Activated CD8-positive, alpha-beta memory T cell treated with anti-CD3 and anti-CD28 coated beads, Interleukin-2, amount 50 U/mL, for 1 hour (primary cell): ENCODE results near the gene TTC21B.

Experiments used
- DNase-seq: peaks from one replicate; pipeline ENCODE4 v3.0.0-alpha.2; 2020; ENCODE audit errors: extremely low read depth

TTC21B gene

GRCh38 chr2:165924946-165925345 lies 28.6 kb downstream of the TTC21B start:
- no peak for DNase-seq

DNA sequence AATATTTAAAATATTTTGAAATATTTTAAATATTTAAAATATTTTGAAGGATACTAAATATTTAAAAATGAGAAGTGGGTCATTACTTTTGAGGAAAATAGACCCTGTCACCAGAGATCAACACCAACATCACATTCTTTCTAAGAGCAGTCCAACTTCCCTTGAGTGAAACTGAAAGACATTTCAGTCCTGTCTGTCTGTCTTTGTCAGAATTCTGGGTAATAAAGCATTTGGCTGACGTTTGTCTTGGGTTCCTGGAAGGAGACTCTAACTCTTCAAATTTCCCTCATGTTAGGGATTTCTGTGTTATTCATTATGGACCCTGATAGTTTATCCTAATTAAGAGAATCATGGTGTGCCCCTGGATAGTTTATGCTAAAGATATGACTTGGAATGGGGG lies 32.8 kb downstream of the TTC21B start:
- no peak for DNase-seq

DNA sequence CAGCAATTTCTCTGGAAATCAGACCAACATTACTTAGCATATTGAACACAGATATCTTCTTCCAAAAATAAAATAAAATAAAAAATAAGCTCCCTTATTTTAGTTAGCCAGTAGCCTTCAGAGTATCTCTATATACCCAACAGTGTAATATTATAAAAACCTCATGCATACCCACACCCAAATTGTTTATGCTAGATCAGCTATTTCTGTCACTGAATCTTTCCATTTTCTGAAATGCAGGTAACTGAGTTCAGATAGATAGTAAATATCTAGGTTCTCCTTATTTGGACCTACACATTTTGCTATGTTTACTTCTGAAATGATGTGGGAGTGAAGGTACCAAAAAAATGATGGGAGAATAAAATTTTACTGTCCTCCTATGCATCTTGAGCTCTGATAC lies 39.9 kb downstream of the TTC21B start:
- DNase-seq: no peak

DNA sequence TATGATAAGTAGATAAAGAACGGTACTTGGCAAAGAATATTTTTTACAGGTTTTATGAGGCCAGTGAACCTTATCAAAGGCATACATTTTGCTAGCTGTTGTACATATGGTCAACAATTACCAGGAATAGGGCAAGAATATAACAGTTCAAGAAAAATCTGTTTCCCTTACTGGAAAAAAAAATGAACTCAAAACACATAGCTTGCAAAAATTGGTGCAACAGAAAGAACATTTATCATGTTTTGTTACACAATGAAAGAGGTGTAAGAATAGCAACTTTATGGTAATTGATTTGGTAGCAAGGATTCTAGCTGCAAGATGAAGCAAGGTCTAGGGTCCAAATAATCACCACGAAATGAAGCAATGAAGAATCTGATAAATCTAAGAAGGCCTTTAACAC lies 41.6 kb downstream of the TTC21B start:
- no peak for DNase-seq

DNA sequence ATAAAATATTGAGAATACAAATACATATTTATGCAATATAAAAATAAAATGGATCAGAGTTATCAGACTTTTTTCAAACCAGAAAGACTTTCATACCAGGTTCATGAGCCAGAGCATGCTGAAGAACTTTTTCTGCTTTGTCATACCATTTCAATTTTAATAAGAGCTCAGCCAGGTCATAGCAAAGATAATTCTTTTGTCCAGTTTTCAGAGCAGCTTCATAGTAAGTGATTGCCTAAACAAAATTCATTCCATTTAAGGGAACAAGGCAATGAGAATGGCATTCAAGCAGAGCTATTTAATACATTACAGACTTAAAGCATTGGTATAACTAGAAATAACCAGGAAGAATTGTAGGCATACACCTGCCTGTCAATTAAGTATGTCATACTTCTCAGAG lies 42.3 kb downstream of the TTC21B start:
- DNase-seq: no peak

DNA sequence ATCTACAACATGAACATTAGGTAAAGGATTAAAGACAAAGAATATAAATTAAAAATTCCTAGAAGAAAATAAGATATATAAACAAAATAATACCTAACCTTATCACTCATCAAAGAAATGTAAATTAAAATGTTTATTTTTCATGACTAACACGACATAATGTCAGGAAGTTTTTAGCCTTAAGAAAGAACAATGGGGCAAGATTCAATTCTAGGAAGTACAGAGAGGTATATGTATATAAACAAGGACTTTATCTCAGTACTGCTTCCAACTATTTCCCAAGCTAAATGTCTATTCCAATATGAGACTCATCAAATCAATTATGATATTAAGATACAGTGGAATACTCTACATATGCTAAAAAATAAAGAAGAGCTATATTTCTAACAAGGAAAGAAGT lies 44.1 kb downstream of the TTC21B start:
- no peak for DNase-seq

DNA sequence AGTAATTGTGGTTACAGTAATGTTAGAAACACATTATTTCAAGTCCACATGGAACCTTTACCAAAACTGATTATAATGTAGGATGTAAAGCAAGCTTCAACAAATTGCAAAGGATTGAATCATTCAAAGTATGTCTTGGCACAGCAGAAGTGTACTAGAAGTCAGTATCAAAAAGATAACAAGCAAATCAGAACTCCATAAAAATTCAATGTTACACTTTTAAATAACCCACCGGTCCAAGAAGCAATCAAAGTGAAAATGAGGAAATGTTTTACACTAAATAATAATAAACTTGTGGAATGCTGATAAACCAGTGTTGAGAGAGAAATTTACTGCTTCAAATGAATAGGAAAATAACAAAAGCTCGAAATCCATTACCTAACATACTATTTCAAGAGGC lies 47.7 kb downstream of the TTC21B start:
- DNase-seq: no peak

GRCh38 chr2:165905269-165905668 lies 48.3 kb downstream of the TTC21B start:
- DNase-seq: no peak

- no peak for DNase-seq
Observed at GRCh38 chr2:165904432-165904831, 49.1 kb downstream of the TTC21B start.

DNA sequence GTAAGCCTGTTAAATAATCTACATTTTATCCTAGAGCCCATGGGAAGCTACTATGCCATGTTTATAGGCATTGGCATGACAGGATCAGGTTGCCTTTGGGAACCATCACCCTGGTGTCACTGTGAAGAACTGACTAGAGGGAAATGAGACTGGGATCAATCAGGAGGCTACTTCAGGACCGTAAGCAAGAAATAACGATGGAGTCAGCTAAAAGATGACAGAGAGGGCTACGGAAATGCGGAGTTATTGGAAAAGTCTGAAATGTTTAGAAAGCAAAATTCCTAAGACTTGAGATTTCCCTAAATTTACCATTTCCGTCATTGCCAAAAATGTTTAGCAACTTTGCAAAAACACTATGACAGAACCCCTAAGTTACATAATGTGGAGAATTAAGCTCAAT lies 50.2 kb downstream of the TTC21B start:
- no peak for DNase-seq

GRCh38 chr2:165902934-165903333 lies 50.6 kb downstream of the TTC21B start:
- no peak for DNase-seq

DNA sequence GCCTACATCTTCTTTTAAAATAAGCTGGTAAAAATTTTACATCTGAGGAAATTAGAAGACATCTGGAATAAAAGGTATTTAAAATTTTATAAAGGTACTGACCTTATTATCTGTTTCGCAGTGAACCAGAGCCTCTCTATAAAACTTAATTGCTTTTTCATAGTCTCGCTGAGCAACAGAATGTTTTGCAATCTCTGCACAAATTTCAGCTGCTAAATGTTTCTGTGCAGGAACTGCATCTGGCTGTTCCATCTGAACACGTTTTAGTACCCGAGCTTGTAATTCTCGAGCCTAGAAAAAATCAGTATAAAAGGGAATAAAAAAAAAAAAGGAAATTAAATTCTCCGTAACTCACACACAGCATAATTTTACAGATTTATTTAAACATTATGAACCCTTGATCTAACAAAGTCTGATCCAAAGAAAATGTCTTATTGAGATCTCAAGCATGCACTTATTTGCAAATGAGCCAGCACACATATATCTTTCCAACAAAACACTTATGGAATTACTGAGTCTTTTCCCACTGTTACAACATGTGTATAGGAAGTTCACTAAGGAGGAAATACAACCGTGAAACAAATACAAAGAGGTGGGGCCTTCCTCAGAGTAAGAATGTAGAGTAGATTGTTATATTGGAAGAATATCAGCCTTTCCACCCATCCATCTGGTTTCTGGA lies 51.8 kb downstream of the TTC21B start:
- DNase-seq: no peak

- DNase-seq: no peak
Observed at GRCh38 chr2:165899311-165899710, 54.3 kb downstream of the TTC21B start.

DNA sequence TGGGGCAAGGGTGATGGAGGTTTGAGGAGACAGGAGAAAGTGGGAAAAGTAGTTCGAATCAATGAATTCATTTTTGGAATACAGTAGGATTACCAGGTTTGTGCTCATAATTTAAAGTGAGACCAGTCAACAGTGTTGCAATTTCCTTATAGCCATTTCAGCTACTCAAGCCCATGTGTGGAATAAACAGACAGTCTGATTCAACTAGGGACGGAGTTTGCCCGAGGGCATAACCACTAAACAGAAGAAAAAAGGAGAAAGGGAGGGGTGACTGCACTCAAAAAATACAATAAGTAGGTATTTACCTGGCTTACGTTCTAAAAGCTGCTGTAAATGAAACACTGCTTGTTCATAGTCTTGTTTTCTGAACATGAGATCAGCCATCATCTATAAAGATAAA lies 55.2 kb downstream of the TTC21B start:
- DNase-seq: no peak

DNA sequence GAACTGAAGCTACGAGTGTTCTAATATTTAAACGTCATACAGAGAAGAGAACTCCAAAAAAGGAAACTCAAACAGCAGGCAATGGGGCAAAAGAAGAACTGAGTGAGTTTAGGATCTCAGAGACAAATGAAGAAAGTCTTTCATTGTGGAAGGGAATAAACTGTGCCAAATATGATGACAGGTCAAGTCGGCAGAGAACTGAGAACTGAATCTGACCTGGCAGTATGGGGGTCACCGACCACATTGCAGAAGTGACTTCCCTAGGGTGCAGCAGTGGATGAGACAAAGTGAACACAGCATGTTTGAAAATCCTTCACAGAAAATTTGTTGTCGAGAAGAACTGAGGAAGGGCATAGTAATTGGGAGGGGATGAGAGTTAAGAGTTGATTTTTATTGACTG lies 55.9 kb downstream of the TTC21B start:
- no peak for DNase-seq

GRCh38 chr2:165897074-165897473 lies 56.5 kb downstream of the TTC21B start:
- DNase-seq: no peak

- no peak for DNase-seq
Observed at GRCh38 chr2:165895974-165896373, 57.6 kb downstream of the TTC21B start.

- no peak for DNase-seq
Observed at GRCh38 chr2:165893556-165893955, 60.0 kb downstream of the TTC21B start.

DNA sequence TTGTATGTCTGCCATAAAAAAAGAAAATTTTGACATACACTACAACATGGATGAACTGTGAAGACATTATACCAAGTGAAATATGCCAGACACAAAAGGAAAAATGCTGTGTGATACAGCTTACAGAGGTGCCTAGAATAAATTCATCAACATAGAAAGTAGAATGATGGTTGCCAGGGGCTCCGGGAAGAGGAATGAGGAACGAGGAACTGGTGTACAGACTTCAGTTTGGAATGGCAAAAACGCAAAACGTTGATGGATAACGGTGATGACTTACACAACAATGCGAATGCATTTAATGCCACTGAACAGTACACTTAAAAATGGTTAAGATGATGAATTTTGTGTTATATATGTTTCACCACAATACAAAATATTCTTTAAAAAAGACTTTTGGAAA lies 61.0 kb downstream of the TTC21B start:
- DNase-seq: no peak

DNA sequence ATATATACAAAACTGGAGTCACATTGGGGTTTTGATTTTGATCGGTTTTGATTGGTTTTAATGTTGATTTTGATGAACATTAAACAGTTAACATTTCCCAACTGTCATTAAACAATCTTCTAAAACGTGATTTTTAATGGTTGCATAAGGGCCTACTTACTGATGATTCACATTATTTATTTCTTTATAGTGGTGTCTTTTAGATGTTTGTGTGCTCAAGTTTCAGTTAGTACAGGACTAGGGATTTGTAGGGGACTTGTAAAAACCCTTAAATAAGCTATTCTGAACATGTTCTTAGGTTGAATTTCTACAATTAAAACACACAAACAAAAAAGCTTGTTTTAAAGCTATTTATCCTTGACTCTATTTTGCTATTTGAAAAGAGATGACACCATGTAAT lies 61.6 kb downstream of the TTC21B start:
- DNase-seq: no peak

- no peak for DNase-seq
Observed at GRCh38 chr2:165891345-165891744, 62.2 kb downstream of the TTC21B start.

DNA sequence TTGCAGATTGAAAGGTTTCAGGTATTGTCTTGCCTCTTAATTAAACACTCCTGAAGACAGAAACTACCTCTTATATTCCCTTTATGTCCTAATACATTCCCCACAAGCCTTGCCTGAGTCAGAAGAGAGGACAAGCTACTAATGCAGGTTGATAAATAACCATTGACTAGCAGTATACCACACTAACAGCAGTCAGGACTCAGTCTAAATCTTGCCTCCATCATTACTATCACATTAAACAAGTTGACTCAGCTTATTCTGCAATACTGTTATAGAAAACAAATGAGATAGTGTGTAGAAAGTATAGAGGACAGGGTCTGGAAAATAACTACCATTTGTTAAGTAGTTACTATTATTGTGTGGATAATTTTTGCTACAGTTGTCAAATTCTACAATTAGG lies 63.8 kb downstream of the TTC21B start:
- DNase-seq: no peak

DNA sequence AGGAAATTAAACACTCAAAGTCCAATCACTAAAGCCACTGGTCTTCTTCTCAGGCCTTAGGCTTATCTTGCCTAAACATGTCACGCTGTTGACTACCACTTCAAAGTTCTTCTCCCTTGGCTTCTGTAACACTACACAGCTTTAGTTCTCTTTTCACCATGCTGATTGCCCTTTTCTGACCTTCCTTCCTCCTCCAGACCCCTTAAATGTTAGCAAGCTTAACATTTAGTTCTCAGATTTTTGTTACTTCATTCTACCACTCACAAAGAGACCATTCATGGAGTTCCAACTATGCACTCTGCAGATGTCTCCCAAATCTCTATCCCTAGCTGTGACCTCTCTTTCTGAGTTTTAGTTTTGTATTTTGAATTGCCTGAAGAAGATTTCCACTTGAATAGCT lies 64.4 kb downstream of the TTC21B start:
- DNase-seq: no peak

GRCh38 chr2:165888171-165888570 lies 65.4 kb downstream of the TTC21B start:
- DNase-seq: no peak
